Suprapubic skin (tissue), 4 donors: Measurements from ENCODE around the gene MGAT3. TPM values are rescaled to one million over a fixed set of nuclear protein-coding genes. Genes with fewer than 3 reads are reported as not detected.
A peak's percentile ranks its signal among the peaks of the same experiment; 100 is the strongest.

Experiments
- DNase-seq, 2 donors: peaks; one replicate each; pipeline ENCODE4 v3.0.0-alpha.2; 2019; ENCODE audit warnings: low spot score in 2 of 2
- H3K27ac ChIP-seq: fragments of 200-600 bp; sonication (generic); one replicate; pipeline ENCODE4 v1.5.1; 2019
- H3K27me3 ChIP-seq: fragments of 200-600 bp; sonication (generic); one replicate; pipeline ENCODE4 v1.5.1; 2019
- H3K36me3 ChIP-seq: fragments of 200-600 bp; sonication (generic); one replicate; pipeline ENCODE4 v1.5.1; 2019
- H3K4me1 ChIP-seq: fragments of 200-600 bp; sonication (generic); one replicate; pipeline ENCODE4 v1.5.1; 2019
- H3K4me3 ChIP-seq: fragments of 200-600 bp; sonication (generic); one replicate; pipeline ENCODE4 v1.5.1; 2019; ENCODE audit warnings: mild to moderate bottlenecking
- H3K9me3 ChIP-seq: fragments of 200-600 bp; sonication (generic); one replicate; pipeline ENCODE4 v1.5.1; 2019
- CTCF ChIP-seq, 2 donors: fragments of 200-600 bp in 1 of 2; fragments of 450-650 bp in 1 of 2; sonication (generic) in 1 of 2; IDR thresholded peaks; one replicate each; pipeline ENCODE4 v1.5.1; 2016 to 2019; ENCODE audit warnings: antibody characterized with exemption in 2 of 2, mild to moderate bottlenecking in 1 of 2, moderate library complexity in 1 of 2
- EP300 ChIP-seq: sonication (generic); formaldehyde crosslinking; IDR thresholded peaks from one replicate; pipeline ENCODE4 v1.6.1; 2017; ENCODE audit warnings: antibody characterized with exemption
- POLR2A ChIP-seq, 2 donors: fragments of 450-650 bp; IDR thresholded peaks; one replicate each; pipeline ENCODE4 v1.6.1; 2017; ENCODE audit warnings: antibody characterized with exemption in 2 of 2, mild to moderate bottlenecking in 2 of 2, moderate library complexity in 2 of 2
- POLR2AphosphoS5 ChIP-seq, 3 donors: sonication (generic); formaldehyde crosslinking; IDR thresholded peaks; one replicate each; pipeline ENCODE4 v1.6.1; 2017; ENCODE audit warnings: antibody characterized with exemption in 3 of 3
- WGBS: methylation state at CpG from one replicate; pipeline ENCODE4 v1.1.5; 2018; 5-methylcytosine and 5-hydroxymethylcytosine counted together
- total RNA-seq, 4 donors: library from RNA; depleted of rRNA; stranded (reverse); fragments of >200 nt; gene quantifications; one replicate each; pipeline ENCODE4 v1.1.0, GENCODE V29; 2016

Gene MGAT3
- total RNA-seq, 4 donors from 2014 or later, result 2.2 to 3.7 (median 3.0) TPM

- 61% methylated on average over 10 of the region's 16 CpGs for WGBS
- Histone ChIP-seq H3K9me3 (no peaks in the 10 kb centered on the region), H3K27me3 (no peaks in the 10 kb centered on the region), H3K36me3 (no peaks in the 10 kb centered on the region), H3K4me1 (peaks cover 47% of the 10 kb centered on the region), H3K27ac (peak overlapping the region; percentile 70), H3K4me3 (no peak overlapping the region)
- TF ChIP-seq CTCF (IDR thresholded peaks at IDR 0.05) (no peak), POLR2A (IDR thresholded peaks at IDR 0.05) (no peak), EP300 (no peak), POLR2AphosphoS5 (IDR thresholded peaks at IDR 0.05) (no peak)
- DNase-seq, result no peak
These were observed 13.9 kb downstream of the MGAT3 start for GRCh38 chr22:39470451-39471291.

GRCh38 chr22:39471381-39472141, 14.7 kb downstream of the MGAT3 start:
- TF ChIP-seq CTCF (IDR thresholded peaks at IDR 0.05) (no peak), POLR2AphosphoS5 (IDR thresholded peaks at IDR 0.05) (no peak), EP300 (no peak), POLR2A (IDR thresholded peaks at IDR 0.05) (no peak)
- H3K27ac ChIP-seq, result peak overlapping the region; percentile 70
- H3K4me3 ChIP-seq, result no peak overlapping the region
- whole genome bisulfite sequencing, result 40% methylated on average over 13 of the region's 13 CpGs
- H3K27me3 ChIP-seq, result no peaks in the 10 kb centered on the region
- H3K36me3 ChIP-seq, result no peaks in the 10 kb centered on the region
- no peak for DNase-seq
- no peaks in the 10 kb centered on the region for H3K9me3 ChIP-seq
- peaks cover 47% of the 10 kb centered on the region for H3K4me1 ChIP-seq

GRCh38 chr22:39472570-39473556, 16.1 kb downstream of the MGAT3 start:
- DNase-seq, result no peak
- no peak for TF ChIP-seq POLR2AphosphoS5 (IDR thresholded peaks at IDR 0.05)
- TF ChIP-seq EP300, result no peak
- no peak for TF ChIP-seq POLR2A (IDR thresholded peaks at IDR 0.05)
- no peak for TF ChIP-seq CTCF (IDR thresholded peaks at IDR 0.05)
- no peaks in the 10 kb centered on the region for H3K36me3 ChIP-seq
- H3K9me3 ChIP-seq, result no peaks in the 10 kb centered on the region
- no peaks in the 10 kb centered on the region for H3K27me3 ChIP-seq
- WGBS, result 69% methylated on average over 19 of the region's 19 CpGs
- peak overlapping the region; percentile 19 for H3K27ac ChIP-seq
- peaks cover 44% of the 10 kb centered on the region for H3K4me1 ChIP-seq
- H3K4me3 ChIP-seq, result no peak overlapping the region

- Histone ChIP-seq H3K27me3 (no peaks in the 10 kb centered on the region), H3K4me1 (peaks cover 44% of the 10 kb centered on the region), H3K9me3 (no peaks in the 10 kb centered on the region), H3K36me3 (no peaks in the 10 kb centered on the region), H3K4me3 (no peak overlapping the region), H3K27ac (no peak overlapping the region)
- no peak for DNase-seq
- no peak for TF ChIP-seq POLR2AphosphoS5 (IDR thresholded peaks at IDR 0.05)
- 70% methylated on average over 1 of the region's 5 CpGs for WGBS
These were observed 17.0 kb downstream of the MGAT3 start for GRCh38 chr22:39473851-39474250.

- no peak for DNase-seq
- WGBS, result 93% methylated on average over 9 of the region's 11 CpGs
- Histone ChIP-seq H3K27ac (no peak overlapping the region), H3K9me3 (no peaks in the 10 kb centered on the region), H3K27me3 (no peaks in the 10 kb centered on the region), H3K4me3 (no peak overlapping the region), H3K4me1 (peaks cover 37% of the 10 kb centered on the region), H3K36me3 (no peaks in the 10 kb centered on the region)
- no peak for TF ChIP-seq POLR2A (IDR thresholded peaks at IDR 0.05)
- no peak for TF ChIP-seq CTCF (IDR thresholded peaks at IDR 0.05)
- TF ChIP-seq POLR2AphosphoS5 (IDR thresholded peaks at IDR 0.05), result no peak
- TF ChIP-seq EP300, result no peak
These were observed 17.7 kb downstream of the MGAT3 start for GRCh38 chr22:39474351-39475111.
